ENCODE data around the gene ZNF148.
"Not testable (repeated sequence)": the region's sequence is repeated elsewhere in the genome, so short reads cannot be mapped to it uniquely, and the experiment has no call there.

ZNF148 gene

GRCh38 chr3:125374996-125375941, at the start of gene ZNF148:
Gene ZNF148, minus strand, starts transcription at chr3:125375325. Its CDS starts 61,685 bp downstream, at chr3:125313640.
- DNase-seq = peak; percentile 85

GRCh38 chr3:125418306-125418705, 43.2 kb upstream of the ZNF148 start:
- DNase-seq = no peak

- DNase-seq = no peak
Measured at GRCh38 chr3:125416235-125416634, 41.1 kb upstream of the ZNF148 start.

GRCh38 chr3:125414669-125415068, 39.5 kb upstream of the ZNF148 start:
- no peak for DNase-seq

GRCh38 chr3:125410922-125411321, 35.8 kb upstream of the ZNF148 start:
- no peak for DNase-seq

GRCh38 chr3:125406070-125406469, 30.9 kb upstream of the ZNF148 start:
- DNase-seq = no peak

GRCh38 chr3:125405515-125405914, 30.4 kb upstream of the ZNF148 start:
- not testable (repeated sequence) for DNase-seq

- DNase-seq = no peak
Measured at GRCh38 chr3:125403789-125404188, 28.7 kb upstream of the ZNF148 start.

- no peak for DNase-seq
Measured at GRCh38 chr3:125402639-125403038, 27.5 kb upstream of the ZNF148 start.

GRCh38 chr3:125401402-125401801, 26.3 kb upstream of the ZNF148 start:
- DNase-seq = peak; percentile 28

GRCh38 chr3:125398952-125399351, 23.8 kb upstream of the ZNF148 start:
- DNase-seq = no peak

- DNase-seq = no peak
Measured at GRCh38 chr3:125395091-125395490, 20.0 kb upstream of the ZNF148 start.

GRCh38 chr3:125394406-125394805, 19.3 kb upstream of the ZNF148 start:
- no peak for DNase-seq

- DNase-seq = no peak
Measured at GRCh38 chr3:125389282-125389681, 14.2 kb upstream of the ZNF148 start.

- not testable (repeated sequence) for DNase-seq
Measured at GRCh38 chr3:125388369-125388768, 13.2 kb upstream of the ZNF148 start.

GRCh38 chr3:125386811-125387210, 11.7 kb upstream of the ZNF148 start:
- peak; percentile 77 for DNase-seq

GRCh38 chr3:125383744-125384143, 8.6 kb upstream of the ZNF148 start:
- DNase-seq = no peak

GRCh38 chr3:125382298-125382697, 7.2 kb upstream of the ZNF148 start:
- DNase-seq = no peak

- peak; percentile 67 for DNase-seq
Measured at GRCh38 chr3:125381743-125382142, 6.6 kb upstream of the ZNF148 start.

GRCh38 chr3:125381314-125381713, 6.2 kb upstream of the ZNF148 start:
- DNase-seq = peak; percentile 36

- no peak for DNase-seq
Measured at GRCh38 chr3:125379483-125379882, 4.4 kb upstream of the ZNF148 start.

GRCh38 chr3:125378762-125379161, 3.6 kb upstream of the ZNF148 start:
- no peak for DNase-seq

- DNase-seq = peak; percentile 76
Measured at GRCh38 chr3:125375950-125376679, 990 bp upstream of the ZNF148 start.

GRCh38 chr3:125374501-125374995, 577 bp downstream of the ZNF148 start:
- peak; percentile 48 for DNase-seq
